ENCODE data around the gene PDE6A. TPM values are rescaled to one million over a fixed set of nuclear protein-coding genes. Genes with fewer than 3 reads are reported as not detected.

PDE6A gene
- total and polyA plus RNA-seq, 2 of the 8 experiments (the other 6 are each of a cell fraction or from before 2014, with no cell fraction given): not detected

DNA sequence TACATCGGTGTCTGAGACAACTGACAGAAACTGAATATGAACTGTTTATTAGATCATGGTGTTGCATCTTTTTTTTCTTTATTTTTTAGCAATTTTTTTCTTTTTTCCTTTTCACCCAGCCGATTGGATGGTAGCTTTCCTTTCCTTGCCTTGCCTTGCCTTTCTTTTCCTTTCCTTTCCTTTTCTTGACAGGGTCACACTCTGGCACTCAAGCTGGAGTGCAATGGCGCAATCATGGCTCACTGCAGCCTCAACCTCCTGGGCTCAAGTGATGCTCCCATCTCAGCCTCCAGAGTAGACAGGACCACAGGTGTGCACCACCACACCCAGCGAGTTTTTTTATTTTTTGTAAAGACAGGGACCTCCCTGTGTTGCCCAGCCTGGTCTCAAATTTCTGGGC is 2.8 kb downstream of the PDE6A start:
- H3K4me1 ChIP-seq (replicated peaks in 1 of 4; ENCODE audit: control insufficient read depth in 3 of 4, insufficient read depth in 4 of 4, low read length in 3 of 4): peaks cover 0 to 3% (median 1%) of the 10 kb centered on the region in 4 experiments; a peak in 1 of 7 replicates
- FAIRE-seq (no peak), DNase-seq (ENCODE audit: low read depth in 1 of 2, low spot score in 2 of 2) (no peak)
- no peak overlapping the region for H3K56ac ChIP-seq (replicated peaks; ENCODE audit: insufficient read length, low read depth, low read length)
- H3K9me3 ChIP-seq (ENCODE audit: insufficient read depth in 2 of 2, low read depth in 1 of 2, low read length in 1 of 2): no peaks in the 10 kb centered on the region
- H2BK5ac ChIP-seq (ENCODE audit: low read depth, low read length): no peak overlapping the region
- no peak overlapping the region for H3K4ac ChIP-seq (replicated peaks; ENCODE audit: insufficient read length, low read depth, low read length)
- H4K8ac ChIP-seq (ENCODE audit: extremely low read depth, insufficient read depth, low read length): no peak overlapping the region
- H3K9ac ChIP-seq (replicated peaks in 1 of 4; ENCODE audit: extremely low read depth in 1 of 4, low read depth in 3 of 4, low read length in 3 of 4): no peak overlapping the region
- H3K23ac ChIP-seq (ENCODE audit: insufficient read length): no peak overlapping the region
- no peak overlapping the region for H3K18ac ChIP-seq (ENCODE audit: extremely low read depth, low read length)
- no peak overlapping the region for H2AFZ ChIP-seq (ENCODE audit: low read length)
- no peak overlapping the region for H2AK5ac ChIP-seq (ENCODE audit: low read depth, low read length)
- 88% methylated on average over 4 of the region's 4 CpGs; no CpG with 5 or more reads in 1 of the 2 experiments for WGBS, 2 experiments (ENCODE audit: extremely low coverage in 1 of 2, insufficient coverage in 1 of 2, insufficient read length in 1 of 2, insufficient replicate concordance in 2 of 2, low coverage in 1 of 2, low lambda C conversion rate in 2 of 2, missing lambda C conversion rate in 1 of 2)
- no peaks in the 10 kb centered on the region for H3K79me2 ChIP-seq (ENCODE audit: control insufficient read depth in 1 of 2, insufficient read depth in 2 of 2, low read length in 2 of 2)
- no peaks in the 10 kb centered on the region for H3K27me3 ChIP-seq (replicated peaks in 1 of 4; ENCODE audit: control insufficient read depth in 3 of 4, extremely low read depth in 1 of 4, insufficient read depth in 3 of 4, low read length in 3 of 4)
- H3K79me1 ChIP-seq (ENCODE audit: low read depth, low read length): no peaks in the 10 kb centered on the region
- no peak for TF ChIP-seq TBP (IDR thresholded peaks at IDR 0.05; ENCODE audit: low read depth, low read length)
- no peak for TF ChIP-seq CBX8 (IDR thresholded peaks at IDR 0.05; ENCODE audit: borderline replicate concordance, low read depth, low read length)
- no peak overlapping the region for H3K4me2 ChIP-seq (ENCODE audit: insufficient read depth in 1 of 2, low read depth in 2 of 2, low read length in 2 of 2)
- H2BK15ac ChIP-seq (ENCODE audit: low read length): no peak overlapping the region
- no peak overlapping the region for H3K14ac ChIP-seq (ENCODE audit: insufficient read length)
- ChIA-PET CTCF (ENCODE audit: partially characterized antibody) (interaction anchor here (1.1 kb wide), 1 partner anchor 14 kb away, joined by 3 read pairs; no protein-coding TSS in a partner anchor), POLR2A (ENCODE audit: partially characterized antibody) (interaction anchor here (0.6 kb wide), 1 partner anchor 351 kb away, joined by 3 read pairs; no protein-coding TSS in a partner anchor)
- no peak overlapping the region for H4K91ac ChIP-seq (replicated peaks; ENCODE audit: insufficient read length, low read length)
- H3K36me3 ChIP-seq (ENCODE audit: control insufficient read depth in 2 of 4, insufficient read depth in 4 of 4, low read length in 3 of 4): no peaks in the 10 kb centered on the region
- no peak overlapping the region for H3K27ac ChIP-seq (ENCODE audit: low read depth, low read length)
- no peak overlapping the region for H2BK12ac ChIP-seq (ENCODE audit: low read depth, low read length)
- H3K23me2 ChIP-seq (ENCODE audit: low read depth, low read length): no peaks in the 10 kb centered on the region
- H4K5ac ChIP-seq (ENCODE audit: insufficient read length, low read depth, low read length): no peak overlapping the region
- H2BK20ac ChIP-seq (ENCODE audit: low read length): no peak overlapping the region
- no peak overlapping the region for H2BK120ac ChIP-seq (replicated peaks; ENCODE audit: low read depth, low read length)
- no peaks in the 10 kb centered on the region for H4K20me1 ChIP-seq (replicated peaks in 1 of 2; ENCODE audit: control insufficient read depth in 1 of 2, insufficient read depth in 2 of 2, low read length in 2 of 2)
- no peak overlapping the region for H3K4me3 ChIP-seq (ENCODE audit: extremely low read depth in 1 of 4, insufficient read depth in 2 of 4, low read depth in 3 of 4, low read length in 4 of 4)
